ENCODE measurements around the gene NPRL2. TPM values are rescaled to one million over a fixed set of nuclear protein-coding genes. Genes with fewer than 3 reads are reported as not detected.

NPRL2 gene
- total RNA-seq, 1 experiment from 2014 or later: 35.4 TPM

GRCh38 chr3:50340147-50340447 lies 10.5 kb downstream of the NPRL2 start:
- no peaks in the 10 kb centered on the region for H3K27me3 ChIP-seq (ENCODE audit: insufficient read depth, low read length)
- H4K20me1 ChIP-seq (ENCODE audit: insufficient read depth): no peaks in the 10 kb centered on the region
- peaks cover 0 to 3% of the 10 kb centered on the region in 2 experiments; a peak in 1 of 4 replicates for H3K36me3 ChIP-seq (ENCODE audit: control insufficient read depth in 1 of 2, insufficient read depth in 2 of 2, low read length in 2 of 2)
- peaks cover 42% of the 10 kb centered on the region for H3K79me2 ChIP-seq (ENCODE audit: insufficient read depth, low read length)
- peak overlapping the region; percentile 82 for H3K27ac ChIP-seq (ENCODE audit: low read depth, low read length)
- no peak overlapping the region for H2AFZ ChIP-seq (ENCODE audit: low read depth, low read length, poor library complexity, severe bottlenecking)
- BruUV-seq (replicated peaks): no TSS peak
- ChIA-PET POLR2A (interaction anchor here (1.1 to 1.3 kb wide), 3 partner anchors 10 to 40 kb away, joined by 3 to 11 read pairs (median 4); partner anchors contain the start of genes CYB561D2, HYAL3, NAA80 and NPRL2), CTCF (interaction anchor here (1.1 kb wide), 1 partner anchor 16 kb away, joined by 5 read pairs; no protein-coding TSS in a partner anchor), RAD21 (ENCODE audit: low non-redundant PET in 1 of 2, low total read pairs in 2 of 2, uncharacterized antibody in 2 of 2, unreplicated experiment in 2 of 2) (interaction anchor here in 1 of 2 experiments (0.5 kb wide), 1 partner anchor 113 kb away, joined by 4 read pairs; no protein-coding TSS in a partner anchor)
- intact Hi-C loops (cut with micrococcal nuclease): no loop called here
- no peaks in the 10 kb centered on the region for H3K9me2 ChIP-seq (ENCODE audit: insufficient read depth)
- H3K9ac ChIP-seq (ENCODE audit: low read length): peak overlapping the region; percentile 98
- peak overlapping the region; percentile 95 for H3K4me2 ChIP-seq (ENCODE audit: low read length)
- ATAC-seq (no peak), DNase-seq (ENCODE audit: low read depth, low spot score) (no peak)
- H3K4me3 ChIP-seq (replicated peaks in 1 of 2; ENCODE audit: low read depth in 1 of 2, low read length in 2 of 2): peak overlapping the region; percentile 62 to 89
- TF ChIP-seq FOSL1 (IDR thresholded peaks at IDR 0.05; ENCODE audit: low read depth) (no peak), YY1 (IDR thresholded peaks at IDR 0.05; ENCODE audit: extremely low read depth, insufficient replicate concordance, low read depth, low read length) (no peak), JUND (IDR thresholded peaks at IDR 0.05) (no peak), TCF7L2 (IDR thresholded peaks at IDR 0.05; ENCODE audit: borderline replicate concordance, extremely low read depth, insufficient read depth, insufficient read length) (no peak), ZFX (IDR thresholded peaks at IDR 0.05) (no peak), EGR1 (IDR thresholded peaks at IDR 0.05; ENCODE audit: low read depth) (no peak), ELF1 (IDR thresholded peaks at IDR 0.05; ENCODE audit: borderline replicate concordance, low read depth) (no peak), SRF (IDR thresholded peaks at IDR 0.05; ENCODE audit: low read depth) (no peak), MAX (IDR thresholded peaks at IDR 0.05) (no peak), RAD21 (IDR thresholded peaks at IDR 0.05; ENCODE audit: low read depth) (no peak), ATF3 (IDR thresholded peaks at IDR 0.05) (no peak), EZH2 (IDR thresholded peaks at IDR 0.05) (no peak), ZNF274 (IDR thresholded peaks at IDR 0.05; ENCODE audit: low read depth, low read length) (no peak), POLR2A (IDR thresholded peaks at IDR 0.05; ENCODE audit: borderline replicate concordance, extremely low read depth, insufficient read depth, insufficient read length) (no peak), SIN3A (IDR thresholded peaks at IDR 0.05; ENCODE audit: low read depth) (no peak)
- H3K9me3 ChIP-seq (ENCODE audit: control insufficient read depth in 1 of 2, insufficient read depth in 1 of 2, low read depth in 1 of 2, low read length in 2 of 2): no peaks in the 10 kb centered on the region
- H3K4me1 ChIP-seq (ENCODE audit: control insufficient read depth in 1 of 2, insufficient read depth in 2 of 2, low read length in 2 of 2): peaks cover 29 to 59% of the 10 kb centered on the region in 2 experiments
